IMR-90 (cell line): ENCODE measurements around the gene FCHSD2. TPM values are rescaled to one million over a fixed set of nuclear protein-coding genes. Genes with fewer than 3 reads are reported as not detected.

Experiments used
- ATAC-seq: fragments of 200-7000 bp; cut with Tn5 transposase; 2 replicates; pipeline ENCODE4 v1.9.1; 2020; ENCODE audit warnings: low read depth, mild to moderate bottlenecking, moderate library complexity
- BruUV-seq: library from RNA; stranded (reverse); fragments of 400-500 nt; replicated peaks from 2 replicates; lab custom pipeline; 2021; lab: Mats Ljungman, UMichigan
- CTCF ChIA-PET: fragments of 300-600 bp; formaldehyde crosslinking; extraction: SDS; loops from one replicate; lab custom pipeline; 2021; ENCODE audit warnings: antibody characterized with exemption; lab: Yijun Ruan, JAX
- POLR2A ChIA-PET: fragments of 300-600 bp; sonication (Branson Sonifier 250); formaldehyde crosslinking; loops from one replicate; lab custom pipeline; 2022; ENCODE audit warnings: antibody characterized with exemption; ENCODE audit not compliant: unreplicated experiment; lab: Charles Lee
- DNase-seq: peaks from one replicate; pipeline ENCODE4 v3.0.0; 2013
- H2AFZ ChIP-seq: replicated peaks from 2 replicates; pipeline ENCODE3; 2013; ENCODE audit warnings: low read length, mild to moderate bottlenecking; ENCODE audit not compliant: poor library complexity
- H2AK5ac ChIP-seq: 2 replicates; pipeline ENCODE4 v1.6.1; 2013; ENCODE audit warnings: low read depth, low read length, inconsistent platforms
- H2AK9ac ChIP-seq: replicated peaks from 2 replicates; pipeline ENCODE3; 2013; ENCODE audit warnings: mild to moderate bottlenecking, low read depth, low read length, moderate library complexity; ENCODE audit not compliant: poor library complexity
- H2BK120ac ChIP-seq: 2 replicates; pipeline ENCODE4 v1.6.1; 2013; ENCODE audit warnings: low read depth, low read length, inconsistent platforms
- H2BK15ac ChIP-seq: 3 replicates; pipeline ENCODE4 v1.6.1; 2013; ENCODE audit warnings: low read depth, low read length, inconsistent platforms
- H2BK20ac ChIP-seq: 2 replicates; pipeline ENCODE4 v1.6.1; 2013; ENCODE audit warnings: low read depth, mild to moderate bottlenecking, inconsistent platforms, low read length, moderate library complexity
- H2BK5ac ChIP-seq: 2 replicates; pipeline ENCODE4 v1.6.1; 2013; ENCODE audit warnings: mild to moderate bottlenecking, low read depth, low read length, inconsistent platforms; ENCODE audit not compliant: poor library complexity, severe bottlenecking
- H3K14ac ChIP-seq: replicated peaks from 2 replicates; pipeline ENCODE4 v1.6.1; 2013; ENCODE audit warnings: low read depth, low read length, inconsistent platforms
- H3K18ac ChIP-seq: 2 replicates; pipeline ENCODE4 v1.6.1; 2013; ENCODE audit warnings: low read depth, low read length, control low read depth
- H3K23ac ChIP-seq: 2 replicates; pipeline ENCODE4 v1.6.1; 2013; ENCODE audit warnings: low read depth, low read length, inconsistent platforms
- H3K27ac ChIP-seq: 2 replicates; pipeline ENCODE4 v1.5.1; 2013; ENCODE audit warnings: mild to moderate bottlenecking, control low read depth, low read length; ENCODE audit not compliant: insufficient read depth
- H3K27me3 ChIP-seq: 2 replicates; pipeline ENCODE4 v1.6.1; 2013; ENCODE audit warnings: low read length; ENCODE audit not compliant: control insufficient read depth, insufficient read depth
- H3K36me3 ChIP-seq: 2 replicates; pipeline ENCODE4 v1.6.1; 2013; ENCODE audit warnings: low read length, mixed read lengths; ENCODE audit not compliant: control insufficient read depth, insufficient read depth
- H3K4ac ChIP-seq: 2 replicates; pipeline ENCODE4 v1.6.1; 2013; ENCODE audit warnings: low read depth, low read length, inconsistent platforms
- H3K4me1 ChIP-seq: 2 replicates; pipeline ENCODE4 v1.6.1; 2013; ENCODE audit warnings: low read length, mixed read lengths; ENCODE audit not compliant: control insufficient read depth, insufficient read depth
- H3K4me2 ChIP-seq: 2 replicates; pipeline ENCODE4 v1.6.1; 2013; ENCODE audit warnings: low read depth, mild to moderate bottlenecking, control low read depth, low read length, moderate library complexity
- H3K4me3 ChIP-seq: 2 replicates; pipeline ENCODE4 v1.5.1; 2013; ENCODE audit warnings: low read depth, mild to moderate bottlenecking, control low read depth, low read length, moderate library complexity; ENCODE audit not compliant: insufficient read depth
- H3K56ac ChIP-seq: 2 replicates; pipeline ENCODE4 v1.6.1; 2013; ENCODE audit warnings: low read length, inconsistent platforms; ENCODE audit not compliant: insufficient read depth; ENCODE audit errors: extremely low read depth
- H3K79me1 ChIP-seq, 2 experiments: 2 replicates each; pipeline ENCODE4 v1.6.1; 2013; ENCODE audit warnings: low read length in 2 of 2, inconsistent platforms in 1 of 2, low read depth in 1 of 2
- H3K9ac ChIP-seq: 2 replicates; pipeline ENCODE4 v1.6.1; 2013; ENCODE audit warnings: low read depth, low read length, control low read depth
- H3K9me1 ChIP-seq: 2 replicates; pipeline ENCODE4 v1.6.1; 2013; ENCODE audit warnings: low read length, inconsistent platforms; ENCODE audit not compliant: insufficient read depth
- H3K9me3 ChIP-seq: 2 replicates; pipeline ENCODE4 v1.6.1; 2013; ENCODE audit warnings: low read length; ENCODE audit not compliant: control insufficient read depth, insufficient read depth
- H4K20me1 ChIP-seq: 2 replicates; pipeline ENCODE4 v1.6.1; 2013; ENCODE audit warnings: low read length, inconsistent platforms; ENCODE audit not compliant: insufficient read depth
- H4K5ac ChIP-seq: 2 replicates; pipeline ENCODE4 v1.6.1; 2013; ENCODE audit warnings: mild to moderate bottlenecking, low read depth, low read length, control low read depth
- H4K8ac ChIP-seq, 2 experiments: 2 replicates each; pipeline ENCODE4 v1.6.1; 2013; ENCODE audit warnings: low read depth in 2 of 2, low read length in 2 of 2, control low read depth in 1 of 2, inconsistent platforms in 1 of 2
- H4K91ac ChIP-seq: 2 replicates; pipeline ENCODE4 v1.6.1; 2013; ENCODE audit warnings: low read depth, low read length, inconsistent platforms; ENCODE audit not compliant: insufficient read depth
- BHLHE40 ChIP-seq: fragments of 150-350 bp; IDR thresholded peaks from 2 replicates; pipeline ENCODE4 v1.6.1; 2016; ENCODE audit warnings: mild to moderate bottlenecking, low read depth, low read length
- CEBPB ChIP-seq: IDR thresholded peaks from 2 replicates; pipeline ENCODE4 v1.6.1; 2012; ENCODE audit warnings: low read depth, low read length, improper control_type of control experiment
- CHD1 ChIP-seq: IDR thresholded peaks from 2 replicates; pipeline ENCODE4 v1.6.1; 2012; ENCODE audit warnings: low read depth, low read length, improper control_type of control experiment
- CTCF ChIP-seq: conservative IDR thresholded peaks from 2 replicates; pipeline ENCODE4 v1.5.1; 2012; ENCODE audit warnings: mild to moderate bottlenecking, low read depth, low read length, improper control_type of control experiment
- ELK1 ChIP-seq: fragments of 150-350 bp; IDR thresholded peaks from 2 replicates; pipeline ENCODE4 v1.6.1; 2016; ENCODE audit warnings: low read depth, mild to moderate bottlenecking, low read length, moderate library complexity, borderline replicate concordance
- FOS ChIP-seq: fragments of 150-350 bp; IDR thresholded peaks from 2 replicates; pipeline ENCODE4 v1.6.1; 2016; ENCODE audit warnings: low read depth, low read length
- MAFK ChIP-seq: IDR thresholded peaks from 2 replicates; pipeline ENCODE4 v1.6.1; 2012; ENCODE audit warnings: low read depth, low read length, improper control_type of control experiment
- MAZ ChIP-seq: IDR thresholded peaks from 2 replicates; pipeline ENCODE4 v1.6.1; 2012; ENCODE audit warnings: low read depth, mild to moderate bottlenecking, low read length, improper control_type of control experiment, moderate library complexity, borderline replicate concordance
- MXI1 ChIP-seq: IDR thresholded peaks from 2 replicates; pipeline ENCODE4 v1.6.1; 2012; ENCODE audit warnings: low read depth, mild to moderate bottlenecking, low read length, moderate library complexity, borderline replicate concordance
- NFE2L2 ChIP-seq: fragments of 150-350 bp; IDR thresholded peaks from 2 replicates; pipeline ENCODE4 v1.6.1; 2016; ENCODE audit warnings: low read depth, mild to moderate bottlenecking, low read length
- POLR2A ChIP-seq: IDR thresholded peaks from 2 replicates; pipeline ENCODE4 v1.6.1; 2012; ENCODE audit warnings: mild to moderate bottlenecking, low read depth, low read length
- RAD21 ChIP-seq: IDR thresholded peaks from 2 replicates; pipeline ENCODE4 v1.6.1; 2012; ENCODE audit warnings: low read length, improper control_type of control experiment
- RCOR1 ChIP-seq: IDR thresholded peaks from 2 replicates; pipeline ENCODE4 v1.6.1; 2012; ENCODE audit warnings: mild to moderate bottlenecking, low read length, improper control_type of control experiment; ENCODE audit not compliant: insufficient replicate concordance
- RFX5 ChIP-seq: IDR thresholded peaks from 2 replicates; pipeline ENCODE4 v1.8.0; 2012; ENCODE audit warnings: low read depth, mild to moderate bottlenecking, low read length, moderate library complexity
- SMC3 ChIP-seq: fragments of 150-350 bp; IDR thresholded peaks from 2 replicates; pipeline ENCODE4 v1.6.1; 2016; ENCODE audit warnings: low read depth, mild to moderate bottlenecking, antibody characterized with exemption, low read length, moderate library complexity
- WGBS, 2 experiments: methylation state at CpG; one replicate each; pipeline versions ENCODE4 v1.1.5 to v1.1.7; 2013; ENCODE audit warnings: missing lambda C conversion rate in 2 of 2; ENCODE audit not compliant: insufficient read length in 1 of 2; ENCODE audit errors: extremely low coverage in 2 of 2; 5-methylcytosine and 5-hydroxymethylcytosine counted together
- dilution Hi-C: fragments of 300-500 bp; cut with HindIII; formaldehyde crosslinking; loops from one replicate; pipeline ENCODE4 v1.14.3; 2018; ENCODE audit warnings: low sequenced_read_pairs; ENCODE audit not compliant: unreplicated experiment
- in situ Hi-C: fragments of 300-500 bp; cut with MboI; formaldehyde crosslinking; loops from 3 replicates; pipeline ENCODE4 v1.14.3; 2019; ENCODE audit warnings: low sequenced_read_pairs, inconsistent platforms, mixed read lengths
- intact Hi-C: fragments of 100-400 bp; cut with micrococcal nuclease; formaldehyde crosslinking; loops from 2 replicates; pipeline ENCODE4 v1.10.0; 2022
- polyA plus RNA-seq, 3 experiments: library from polyadenylated mRNA; depleted of rRNA; stranded (reverse); fragments of >200 nt; gene quantifications; 2 replicates each; pipeline ENCODE4 v1.2.3, GENCODE V29; 2012; ENCODE audit warnings: low replicate concordance in 1 of 3
- total RNA-seq: library from RNA; depleted of rRNA; stranded (reverse); fragments of >200 nt; gene quantifications from 2 replicates; pipeline ENCODE4 v1.2.3, GENCODE V29; 2012

The FCHSD2 gene
- total and polyA plus RNA-seq, 2 of the 4 experiments (the other 2 are of a cell fraction), result 5.9 to 18.7 TPM

- Histone ChIP-seq H2AFZ (no peak overlapping the region), H3K4ac (no peak overlapping the region), H2BK120ac (no peak overlapping the region), H4K5ac (no peak overlapping the region), H2BK15ac (no peak overlapping the region), H3K4me1 (peaks cover 3% of the 10 kb centered on the region), H3K36me3 (peaks cover 1% of the 10 kb centered on the region; the same call in 1 of the 2 replicates), H2AK5ac (no peak overlapping the region), H3K4me2 (no peak overlapping the region), H3K9me1 (no peaks in the 10 kb centered on the region), H4K91ac (no peak overlapping the region), H3K79me1 (peaks cover 14 to 19% of the 10 kb centered on the region in 2 experiments; a peak in 3 of 4 replicates), H3K9me3 (no peaks in the 10 kb centered on the region; the same call in none of the 2 replicates), H3K14ac (no peak overlapping the region), H2BK5ac (no peak overlapping the region), H3K27ac (no peak overlapping the region), H3K27me3 (no peaks in the 10 kb centered on the region), H3K23ac (no peak overlapping the region), H2BK20ac (no peak overlapping the region), H4K20me1 (peaks cover 3% of the 10 kb centered on the region), H4K8ac (no peak overlapping the region), H3K9ac (no peak overlapping the region), H3K18ac (no peak overlapping the region), H3K4me3 (no peak overlapping the region), H3K56ac (no peak overlapping the region), H2AK9ac (no peak overlapping the region)
- DNase-seq (no peak), ATAC-seq (no peak)
- dilution Hi-C loops (no loop called here), intact Hi-C loops (no loop called here), in situ Hi-C loops (no loop called here)
- POLR2A ChIA-PET, result no interaction called here
- CTCF ChIA-PET, result interaction anchor here (0.6 kb wide), 1 partner anchor 67 kb away, joined by 5 read pairs; no protein-coding TSS in a partner anchor
- WGBS, 2 experiments, result 80% methylated on average over 1 of the region's 1 CpG; no CpG with 5 or more reads in 1 of the 2 experiments
- no TSS peak for BruUV-seq
- no peak for TF ChIP-seq BHLHE40
- TF ChIP-seq RCOR1, result no peak
- no peak for TF ChIP-seq MXI1
- no peak for TF ChIP-seq CEBPB
- TF ChIP-seq CHD1, result no peak
- TF ChIP-seq RFX5, result no peak
- no peak for TF ChIP-seq RAD21
- no peak for TF ChIP-seq POLR2A
- no peak for TF ChIP-seq SMC3
- TF ChIP-seq NFE2L2, result no peak
- TF ChIP-seq ELK1, result no peak
- TF ChIP-seq MAZ, result no peak
- no peak for TF ChIP-seq FOS
- no peak for TF ChIP-seq MAFK
- no peak for TF ChIP-seq CTCF
Measured at GRCh38 chr11:72981080-72981479, 161.0 kb downstream of the FCHSD2 start.
